GM18499 (cell line): ENCODE data around the gene BBS9.

Experiments used
- ATAC-seq: cut with Tn5 transposase; IDR thresholded peaks from one replicate; pipeline ENCODE4 v1.9.1; 2021; ENCODE audit warnings: moderate number of reproducible peaks; ENCODE audit not compliant: insufficient read depth, unreplicated experiment

BBS9 gene

GRCh38 chr7:33346055-33346454 is 216.7 kb downstream of the BBS9 start:
- no peak for ATAC-seq

GRCh38 chr7:33350577-33350976 is 221.2 kb downstream of the BBS9 start:
- ATAC-seq = no peak

GRCh38 chr7:33351709-33352108 is 222.3 kb downstream of the BBS9 start:
- ATAC-seq = no peak

- no peak for ATAC-seq
Measured at GRCh38 chr7:33354201-33354600, 224.8 kb downstream of the BBS9 start.

GRCh38 chr7:33355386-33355785 is 226.0 kb downstream of the BBS9 start:
- no peak for ATAC-seq

GRCh38 chr7:33356336-33356735 is 227.0 kb downstream of the BBS9 start:
- ATAC-seq = no peak

- ATAC-seq = no peak
Measured at GRCh38 chr7:33357846-33358245, 228.5 kb downstream of the BBS9 start.

GRCh38 chr7:33369888-33370287 is 240.5 kb downstream of the BBS9 start:
- ATAC-seq = no peak

- no peak for ATAC-seq
Measured at GRCh38 chr7:33373195-33373594, 243.8 kb downstream of the BBS9 start.

- no peak for ATAC-seq
Measured at GRCh38 chr7:33379891-33380525, 250.6 kb downstream of the BBS9 start.

GRCh38 chr7:33388332-33388731 is 259.0 kb downstream of the BBS9 start:
- ATAC-seq = no peak

GRCh38 chr7:33392148-33392547 is 262.8 kb downstream of the BBS9 start:
- ATAC-seq = no peak

- ATAC-seq = no peak
Measured at GRCh38 chr7:33393770-33394169, 264.4 kb downstream of the BBS9 start.

GRCh38 chr7:33395340-33395739 is 266.0 kb downstream of the BBS9 start:
- no peak for ATAC-seq

- no peak for ATAC-seq
Measured at GRCh38 chr7:33399528-33400213, 270.3 kb downstream of the BBS9 start.

- no peak for ATAC-seq
Measured at GRCh38 chr7:33400214-33400538, 270.8 kb downstream of the BBS9 start.

- no peak for ATAC-seq
Measured at GRCh38 chr7:33410266-33410665, 280.9 kb downstream of the BBS9 start.

- no peak for ATAC-seq
Measured at GRCh38 chr7:33411020-33411419, 281.7 kb downstream of the BBS9 start.

- no peak for ATAC-seq
Measured at GRCh38 chr7:33412331-33412730, 283.0 kb downstream of the BBS9 start.

GRCh38 chr7:33418251-33418701 is 288.9 kb downstream of the BBS9 start:
- ATAC-seq = no peak

- no peak for ATAC-seq
Measured at GRCh38 chr7:33420311-33420940, 291.1 kb downstream of the BBS9 start.

GRCh38 chr7:33421429-33421828 is 292.1 kb downstream of the BBS9 start:
- no peak for ATAC-seq
